ENCODE measurements around the gene TSPAN12.
"Not testable (repeated sequence)": the region's sequence is repeated elsewhere in the genome, so short reads cannot be mapped to it uniquely, and the experiment has no call there.

The TSPAN12 gene

DNA sequence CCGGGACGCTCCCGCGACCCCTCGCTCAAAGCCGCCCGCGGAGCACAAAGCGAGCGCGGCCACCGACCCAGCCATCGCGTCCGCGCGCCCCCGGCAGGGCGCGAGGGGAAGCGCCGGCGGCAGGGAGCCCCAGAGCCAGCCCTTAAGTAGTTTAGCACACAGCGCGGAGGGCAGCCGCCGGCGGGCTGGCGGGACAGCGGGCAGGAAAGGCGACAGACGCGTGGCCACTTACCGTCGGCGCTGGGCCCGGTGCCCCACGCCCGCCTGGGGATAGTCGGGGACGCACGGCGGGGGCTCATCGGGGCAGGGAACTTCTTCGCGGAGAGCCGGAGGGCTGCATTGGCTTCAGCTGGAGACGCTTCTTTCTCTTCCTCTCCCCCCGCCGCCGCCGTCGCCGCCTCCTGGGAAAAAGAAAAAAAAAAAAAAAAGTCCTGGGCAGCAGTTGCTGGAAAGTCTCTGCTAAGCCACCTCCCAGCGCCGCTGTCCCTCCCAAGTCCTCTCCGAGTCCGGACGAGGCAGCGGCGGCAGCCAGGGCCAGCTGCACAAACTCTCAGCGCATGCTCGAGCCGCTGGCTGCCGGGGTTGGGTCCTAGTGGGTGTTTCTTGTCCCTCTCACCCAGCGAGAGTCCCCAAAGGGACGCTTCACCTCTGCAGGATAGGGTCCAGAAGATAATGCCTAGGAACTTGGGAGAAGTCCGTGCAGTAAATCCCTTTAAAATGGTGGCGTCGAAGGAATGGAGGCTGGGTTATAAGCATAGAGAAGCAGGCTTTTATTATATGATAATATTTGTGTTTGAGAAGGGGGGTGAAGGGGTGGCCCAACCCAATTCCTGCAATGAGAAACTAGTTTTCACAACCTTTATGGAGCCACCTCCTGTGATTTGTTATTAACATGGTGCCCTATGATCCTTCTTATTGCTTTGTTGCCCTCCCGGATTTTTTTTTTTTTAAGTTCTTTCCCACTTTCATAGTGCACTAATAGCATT, at the start of gene TSPAN12:
TSS of gene TSPAN12 (minus strand) at position 557 of the 986 bp plus-strand sequence. CDS start 1,381 bp downstream, outside the sequence.
- no peak for DNase-seq (ENCODE audit: low read depth)

GRCh38 chr7:120898715-120899499, 41.0 kb upstream of the TSPAN12 start:
- no peak for DNase-seq (ENCODE audit: low read depth)

DNA sequence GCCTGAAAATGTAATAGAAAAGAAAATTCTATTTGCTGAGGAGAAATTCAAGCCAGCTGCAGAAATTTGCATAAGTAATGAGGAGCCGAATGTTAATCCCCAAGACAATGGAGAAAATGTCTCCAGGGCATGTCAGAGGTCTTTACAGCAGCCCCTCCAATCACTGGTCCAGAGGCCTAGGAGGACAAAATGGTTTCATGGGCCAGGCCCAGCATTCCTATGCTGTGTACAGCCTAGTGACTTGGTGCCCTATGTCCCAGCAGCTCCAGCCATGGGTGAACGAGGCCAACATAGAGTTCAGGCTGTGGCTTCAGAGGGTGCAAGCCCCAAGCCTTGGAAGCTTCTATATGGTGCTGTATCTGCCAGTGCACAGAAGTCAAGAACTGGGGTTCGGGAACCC, 37.3 kb upstream of the TSPAN12 start:
- not testable (repeated sequence) for DNase-seq (ENCODE audit: low read depth)

DNA sequence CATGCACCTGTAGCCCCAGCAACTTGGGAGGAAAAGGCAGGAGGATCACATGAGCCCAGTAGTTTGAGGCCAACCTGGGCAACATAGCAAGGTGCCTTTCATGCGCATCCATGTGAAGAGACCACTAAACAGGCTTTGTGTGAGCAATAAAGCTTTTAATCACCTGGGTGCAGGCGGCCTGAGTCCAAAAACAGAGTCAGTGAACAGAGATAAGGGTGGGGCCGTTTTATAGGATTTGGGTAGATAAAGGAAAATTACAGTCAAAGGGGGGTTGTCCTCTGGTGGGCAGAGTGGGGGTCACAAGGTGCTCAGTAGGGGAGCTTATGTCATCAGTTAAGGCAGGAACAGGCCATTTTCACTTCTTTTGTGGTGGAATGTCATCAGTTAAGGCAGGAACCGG, 27.7 kb upstream of the TSPAN12 start:
- DNase-seq (ENCODE audit: low read depth), result not testable (repeated sequence)

DNA sequence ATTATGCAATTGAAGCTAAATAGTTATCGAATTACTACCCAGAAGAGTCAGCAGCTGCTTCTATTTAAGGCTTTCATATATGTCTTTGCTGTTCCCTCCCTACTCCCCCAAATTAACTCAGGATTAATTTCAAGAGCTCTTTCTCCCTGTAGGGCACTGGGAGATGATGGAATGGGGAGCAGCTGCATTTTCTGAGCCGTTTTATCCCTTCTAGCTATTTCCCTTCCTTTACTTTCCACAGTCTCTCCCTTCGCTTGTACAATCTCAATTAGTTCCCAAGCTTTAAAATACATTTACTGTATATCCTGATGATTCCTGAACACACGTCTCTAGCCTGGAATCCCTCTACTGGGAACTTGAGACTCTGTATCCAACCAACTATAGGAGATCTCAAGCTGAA, 19.8 kb upstream of the TSPAN12 start:
- DNase-seq (ENCODE audit: low read depth), result no peak

DNA sequence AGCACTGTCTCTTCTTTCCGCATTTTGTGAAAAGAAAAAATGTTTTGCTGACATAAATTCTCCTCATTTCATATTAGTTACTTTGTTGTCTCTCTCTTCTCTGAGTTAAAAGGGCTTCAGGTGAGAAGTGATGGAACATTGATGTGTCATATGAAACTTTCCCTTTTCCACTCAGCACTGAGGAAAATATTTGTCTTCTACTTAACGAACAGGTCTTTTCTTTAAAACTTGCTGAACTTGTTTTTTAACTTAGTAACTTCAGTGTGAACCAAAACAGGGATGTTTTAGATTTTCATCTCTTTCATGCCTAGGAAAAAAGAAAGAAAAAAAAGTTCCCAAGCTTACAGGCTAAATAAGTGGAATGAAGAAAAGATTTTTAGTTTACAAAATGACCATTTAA, 19.0 kb upstream of the TSPAN12 start:
- DNase-seq (ENCODE audit: low read depth), result no peak

GRCh38 chr7:120874722-120875121, 16.8 kb upstream of the TSPAN12 start:
- DNase-seq (ENCODE audit: low read depth), result no peak

DNA sequence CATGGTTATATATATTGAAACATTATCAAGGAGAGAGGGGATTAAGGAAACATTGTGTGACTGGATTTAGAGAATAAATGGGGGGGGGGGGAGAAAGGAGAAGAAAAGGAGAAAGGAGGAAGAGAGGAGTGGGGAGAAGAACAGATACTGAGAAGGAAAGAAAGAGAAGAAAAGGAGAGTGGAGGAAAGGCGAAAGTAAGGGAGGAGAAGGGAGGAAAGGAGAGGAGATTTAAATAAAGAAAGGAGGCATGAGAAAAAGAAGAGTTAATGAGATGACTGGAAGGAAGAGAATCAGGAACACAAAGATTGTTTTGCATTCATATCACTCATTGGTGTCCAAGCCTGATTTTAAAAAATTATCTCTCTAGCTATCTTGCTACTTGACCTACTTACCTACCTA, 16.1 kb upstream of the TSPAN12 start:
- DNase-seq (ENCODE audit: low read depth), result no peak

DNA sequence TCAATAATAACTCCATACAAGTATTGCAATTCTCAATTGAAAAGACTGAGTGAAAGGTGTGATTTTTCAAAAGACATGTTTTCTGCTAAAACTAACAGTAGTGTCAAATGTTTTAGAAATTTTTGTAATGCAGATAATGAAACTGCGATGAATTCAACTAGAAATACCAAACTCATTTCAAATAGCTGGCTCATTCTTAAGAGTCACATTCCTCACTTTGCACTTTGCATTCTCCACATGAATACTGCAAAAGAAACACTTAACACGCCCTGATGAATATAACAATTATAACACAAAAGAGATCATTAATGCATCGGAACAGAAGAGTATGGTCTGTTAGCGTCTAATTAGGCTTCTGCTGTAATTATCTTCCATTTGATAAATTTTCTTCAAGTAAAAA, 15.5 kb upstream of the TSPAN12 start:
- DNase-seq (ENCODE audit: low read depth), result no peak

- no peak for DNase-seq (ENCODE audit: low read depth)
These were observed 11.8 kb upstream of the TSPAN12 start for GRCh38 chr7:120869700-120870099.

- DNase-seq (ENCODE audit: low read depth), result no peak
These were observed 10.0 kb upstream of the TSPAN12 start for GRCh38 chr7:120867932-120868331.

DNA sequence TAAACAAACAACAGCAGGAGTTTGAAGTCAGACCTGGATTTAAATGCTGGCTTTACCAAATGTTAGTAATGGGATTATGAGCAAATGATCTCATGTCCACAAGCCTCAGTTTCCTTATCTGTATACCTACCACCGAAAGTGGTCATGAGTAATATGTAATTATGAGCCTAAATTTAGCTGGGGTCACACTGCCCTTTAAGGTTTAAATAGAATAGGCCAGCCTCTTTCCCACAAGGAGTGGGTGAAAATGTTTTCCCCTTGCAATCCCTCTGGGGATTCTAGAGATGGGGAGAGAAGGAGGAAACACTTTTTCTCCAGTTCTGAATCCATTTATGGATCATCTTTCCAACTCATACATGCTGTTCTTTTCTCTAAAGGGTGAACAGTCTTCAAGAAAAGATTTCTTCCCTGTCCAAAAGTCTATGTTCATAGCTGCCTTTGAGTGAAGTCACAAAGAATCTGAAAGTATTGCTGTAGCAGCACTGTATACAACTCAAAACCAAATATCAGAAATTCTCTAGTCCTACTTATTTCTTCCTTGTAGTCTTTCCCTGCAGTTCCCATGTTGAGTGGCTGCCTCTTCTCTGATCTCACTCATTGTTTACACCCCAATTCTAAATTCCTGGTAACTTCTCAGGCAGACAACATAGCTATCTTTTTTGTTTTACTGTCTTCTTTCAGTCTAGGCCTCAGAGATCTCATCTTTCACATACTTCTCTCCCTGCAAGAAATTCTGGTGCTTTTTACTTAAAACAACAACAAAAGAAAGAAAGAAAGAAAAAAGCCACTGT, 7.4 kb upstream of the TSPAN12 start:
- DNase-seq (ENCODE audit: low read depth), result no peak

- DNase-seq (ENCODE audit: low read depth), result no peak
These were observed 6.4 kb upstream of the TSPAN12 start for GRCh38 chr7:120864141-120864900.

- no peak for DNase-seq (ENCODE audit: low read depth)
These were observed 5.1 kb upstream of the TSPAN12 start for GRCh38 chr7:120862987-120863590.

DNA sequence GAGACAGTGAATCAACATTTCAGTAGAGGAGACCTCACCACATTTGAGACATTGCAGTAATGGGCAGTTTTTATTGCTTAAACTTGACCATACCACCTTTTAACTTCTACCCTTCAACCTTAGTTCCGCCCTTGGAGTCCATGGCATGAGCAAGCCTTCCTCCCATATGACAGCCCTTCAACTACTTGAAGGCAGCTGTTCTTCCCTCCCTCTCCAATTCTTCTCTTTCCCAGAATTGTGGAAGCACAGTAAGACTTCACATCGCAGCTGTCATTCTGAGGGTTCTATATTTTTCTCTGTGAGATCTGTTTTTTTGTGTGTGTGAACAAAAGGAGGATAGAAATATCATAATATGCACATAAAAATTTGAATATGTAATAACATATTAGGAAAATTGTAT, 2.2 kb upstream of the TSPAN12 start:
- no peak for DNase-seq (ENCODE audit: low read depth)

DNA sequence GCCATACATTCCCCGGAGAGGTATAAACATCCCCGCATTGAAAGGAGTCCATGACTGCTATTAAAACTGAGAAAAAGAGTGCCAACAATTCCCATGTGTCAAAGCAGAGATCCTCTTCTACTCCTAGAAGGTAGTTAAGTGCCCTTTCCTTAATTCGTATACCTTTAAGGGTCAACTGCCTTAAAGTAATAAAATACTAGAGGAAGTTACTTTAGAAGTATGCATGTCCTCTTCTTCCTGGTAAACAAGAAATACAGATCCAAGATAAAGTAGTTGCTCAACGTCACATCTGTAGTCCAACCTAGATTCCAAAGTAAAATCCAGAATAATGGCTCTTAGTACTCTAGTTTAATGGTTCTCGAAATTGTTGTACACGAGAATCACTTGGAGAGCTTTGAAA, 1.5 kb upstream of the TSPAN12 start:
- no peak for DNase-seq (ENCODE audit: low read depth)

GRCh38 chr7:120856621-120857352, 1.2 kb downstream of the TSPAN12 start:
- no peak for DNase-seq (ENCODE audit: low read depth)

DNA sequence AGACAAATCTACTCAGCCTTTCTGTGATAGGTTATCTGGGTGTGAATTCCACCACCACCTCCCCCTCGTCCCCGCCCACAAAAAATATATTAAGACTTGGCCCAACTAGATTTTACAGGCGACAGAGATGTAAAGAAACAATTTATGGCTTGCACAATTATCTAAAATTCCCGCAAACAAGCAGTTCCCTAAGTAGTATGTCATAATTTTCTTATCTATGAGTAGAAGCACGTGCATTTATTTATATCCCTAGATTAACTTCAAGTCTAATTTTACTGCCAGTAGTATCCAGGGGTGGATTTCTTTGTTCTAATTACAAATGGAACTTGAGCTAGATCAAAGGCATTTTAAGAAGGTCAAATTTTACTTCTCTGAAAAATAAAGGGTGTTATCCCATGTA, 1.7 kb downstream of the TSPAN12 start:
- DNase-seq (ENCODE audit: low read depth), result no peak

DNA sequence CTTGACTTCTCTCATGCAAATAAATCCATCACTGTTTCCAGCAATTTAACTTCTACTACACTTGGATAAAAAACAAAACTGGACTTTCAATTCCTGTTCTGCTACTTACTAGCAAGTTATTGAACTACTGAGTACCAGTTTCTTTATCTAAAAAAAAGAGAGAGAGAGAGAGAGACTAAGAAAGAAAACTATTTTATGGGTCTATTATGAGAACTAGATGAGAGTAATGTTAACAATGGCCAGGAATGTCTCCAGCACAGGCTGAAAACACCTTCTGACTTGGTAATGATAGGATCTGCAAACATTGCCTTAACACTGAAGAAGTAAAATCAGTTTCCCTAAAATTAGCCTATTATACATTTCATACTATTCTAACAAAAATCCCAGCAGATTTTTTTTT, 5.2 kb downstream of the TSPAN12 start:
- no peak for DNase-seq (ENCODE audit: low read depth)

DNA sequence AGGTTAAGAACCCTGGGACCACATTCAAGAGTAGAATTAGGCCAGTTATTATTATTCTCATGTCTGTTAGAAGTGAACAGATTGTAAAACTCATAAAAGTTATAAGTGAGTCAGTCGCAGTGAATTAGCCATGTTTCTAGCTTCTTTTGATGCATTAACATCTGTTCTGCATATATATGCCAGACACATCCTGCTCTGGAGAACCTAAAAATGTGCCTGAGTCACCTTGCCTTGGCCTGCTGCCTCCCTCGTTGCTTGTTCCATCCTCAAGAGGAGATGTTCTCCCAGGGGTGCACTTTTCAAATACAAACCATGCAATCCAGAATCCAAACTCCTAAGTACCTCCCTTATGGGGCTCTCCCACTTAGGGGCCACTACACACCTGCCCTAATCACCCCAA, 14.8 kb downstream of the TSPAN12 start:
- no peak for DNase-seq (ENCODE audit: low read depth)
